Hematopoietic multipotent progenitor cell (in vitro differentiated cells): ENCODE data around the gene GPATCH2. TPM values are rescaled to one million over a fixed set of nuclear protein-coding genes. Genes with fewer than 3 reads are reported as not detected.

Source experiments
- DNase-seq, 3 donors: peaks; one replicate each; pipeline ENCODE4 v3.0.0-alpha.2; 2011 to 2015; ENCODE audit warnings: low read depth in 2 of 3, low spot score in 2 of 3
- total RNA-seq: library from RNA; depleted of rRNA; stranded (reverse); fragments of >200 nt; gene quantifications from one replicate; pipeline ENCODE4 v1.2.3, GENCODE V29; 2012

The GPATCH2 gene
- total RNA-seq: 8.3 TPM

DNA sequence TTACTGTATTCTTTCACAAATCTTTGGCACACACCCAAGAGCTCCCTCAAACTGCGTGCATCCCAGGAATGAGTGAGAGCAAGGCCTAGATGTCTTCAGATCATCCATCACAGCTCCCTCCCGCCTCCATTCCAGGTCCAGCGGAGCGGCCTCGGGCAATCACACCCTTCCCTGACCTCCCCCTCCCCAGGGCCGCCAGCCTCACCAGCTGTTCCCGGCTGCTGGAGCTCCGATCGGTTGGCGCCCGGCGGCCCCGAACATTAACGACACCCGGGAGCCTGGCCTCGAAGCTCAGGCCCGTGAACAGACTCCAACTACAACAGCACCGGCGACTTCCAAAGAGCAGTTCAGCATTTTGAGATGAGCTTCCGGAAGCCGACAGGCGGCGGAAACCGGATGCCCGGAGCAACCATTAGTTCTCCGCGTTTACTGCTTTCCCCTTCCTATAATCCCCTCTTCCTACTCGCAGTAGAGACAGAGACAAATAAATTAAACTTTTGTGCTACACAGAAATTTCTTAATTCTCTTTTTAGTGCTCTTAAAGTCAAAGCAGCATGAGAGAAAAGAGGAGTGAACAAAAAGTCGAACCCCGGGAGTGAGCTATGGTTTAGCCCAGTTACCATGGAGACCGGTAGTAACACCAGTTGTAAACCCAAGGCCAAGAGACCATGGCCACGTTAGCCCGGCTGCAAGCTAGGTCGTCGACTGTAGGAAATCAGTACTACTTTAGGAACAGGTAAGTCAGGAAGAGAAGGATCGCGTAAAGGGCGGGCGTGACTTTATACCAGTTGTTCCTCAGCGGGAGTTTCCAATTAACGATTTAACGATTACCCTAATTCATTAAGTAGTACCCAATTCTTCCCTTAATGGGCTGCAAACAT, at the start of gene GPATCH2, which contains the start of gene SPATA17:
GPATCH2 (minus strand) TSS at position 380 of the 881 bp plus-strand sequence; CDS start at position 261, 119 bp downstream.
SPATA17 (plus strand) TSS at position 634 of the 881 bp plus-strand sequence; CDS start at position 669, 35 bp downstream.
- DNase-seq: peak; percentile 80 to 95 (median 91)

- no peak for DNase-seq
Observed at GRCh38 chr1:217674028-217674729, 43.3 kb upstream of the GPATCH2 start.

GRCh38 chr1:217673387-217673786, 42.5 kb upstream of the GPATCH2 start:
- no peak for DNase-seq

GRCh38 chr1:217668351-217668940, 37.6 kb upstream of the GPATCH2 start:
- no peak for DNase-seq

GRCh38 chr1:217661407-217661806, 30.5 kb upstream of the GPATCH2 start:
- DNase-seq: no peak

GRCh38 chr1:217660353-217661062, 29.6 kb upstream of the GPATCH2 start:
- peak in 1 of 3 donors; percentile 11 for DNase-seq

DNA sequence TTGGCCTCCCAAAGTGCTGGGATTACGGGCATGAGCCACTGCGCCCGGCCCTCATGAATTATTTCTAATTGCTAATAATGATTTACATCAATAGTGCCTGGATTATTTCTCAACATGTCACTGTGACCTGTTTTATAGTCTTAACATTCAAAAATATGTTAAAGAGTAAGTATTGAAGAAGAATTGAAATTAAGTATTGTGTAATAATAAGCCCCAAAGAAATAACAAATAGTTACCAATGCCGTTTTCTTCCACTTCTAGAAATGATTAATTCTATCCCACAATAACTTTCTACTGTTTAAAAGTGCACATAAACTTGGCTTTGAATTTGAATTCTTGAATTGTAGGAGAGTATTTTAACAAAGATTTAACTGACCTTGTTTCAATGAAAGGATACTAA, 19.8 kb upstream of the GPATCH2 start:
- DNase-seq: no peak

DNA sequence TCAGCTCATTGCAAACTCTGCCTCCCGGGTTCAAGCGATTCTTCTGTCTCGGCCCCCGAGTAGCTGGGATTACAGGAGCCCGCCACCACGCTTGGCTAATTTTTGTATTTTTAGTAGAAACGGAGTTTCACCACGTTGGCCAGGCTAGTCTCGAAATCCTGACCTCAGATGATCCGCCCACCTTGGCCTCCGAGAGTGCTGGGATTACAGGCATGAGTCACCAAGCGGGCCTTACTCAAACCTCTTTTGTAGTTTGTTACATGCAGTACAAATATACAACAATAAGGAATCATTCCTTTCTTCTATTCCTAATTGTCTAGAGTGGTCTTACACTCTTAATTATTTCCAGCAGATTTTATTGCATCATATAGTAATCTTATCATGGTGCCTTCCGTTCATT, 16.9 kb upstream of the GPATCH2 start:
- DNase-seq: no peak

GRCh38 chr1:217642455-217642854, 11.6 kb upstream of the GPATCH2 start:
- DNase-seq: no peak

DNA sequence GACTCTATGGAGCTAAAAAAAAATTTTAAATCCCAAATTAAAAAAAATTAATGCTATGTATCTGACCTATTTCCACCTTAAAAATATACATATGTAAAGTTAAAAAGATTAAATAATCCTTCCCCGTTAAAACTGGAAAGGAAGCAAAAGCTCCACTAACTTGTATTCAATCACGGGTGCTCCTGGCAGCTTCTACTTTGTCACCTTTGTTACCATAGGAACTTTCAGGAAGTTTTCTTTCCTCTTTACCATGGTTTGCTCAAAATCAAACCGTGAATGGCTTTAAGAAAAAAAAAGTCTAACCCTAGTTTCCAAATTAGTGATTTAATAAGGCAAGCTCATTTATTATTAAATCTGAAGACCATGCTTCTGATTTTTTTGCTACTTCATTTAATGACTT, 3.5 kb downstream of the GPATCH2 start:
- DNase-seq: peak in 2 of 3 donors; percentile 1 to 3

DNA sequence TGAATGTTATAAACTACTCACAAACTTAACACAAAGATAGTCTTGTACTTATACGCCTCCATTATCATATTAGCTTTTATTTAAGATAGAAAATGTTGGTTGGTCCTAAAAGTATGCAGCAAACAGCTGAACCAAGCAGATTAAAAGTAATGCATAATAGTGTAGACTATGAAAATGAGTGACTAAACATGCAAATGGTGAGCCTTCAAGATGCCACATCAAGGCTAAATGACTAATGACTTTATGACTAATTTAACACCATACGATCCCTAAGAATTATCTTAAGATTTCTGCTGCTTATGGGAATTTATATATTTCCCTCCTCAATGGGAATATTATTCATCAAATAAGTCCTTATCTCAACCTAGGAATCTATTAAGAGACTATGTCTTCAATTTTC, 4.6 kb downstream of the GPATCH2 start:
- DNase-seq: no peak

DNA sequence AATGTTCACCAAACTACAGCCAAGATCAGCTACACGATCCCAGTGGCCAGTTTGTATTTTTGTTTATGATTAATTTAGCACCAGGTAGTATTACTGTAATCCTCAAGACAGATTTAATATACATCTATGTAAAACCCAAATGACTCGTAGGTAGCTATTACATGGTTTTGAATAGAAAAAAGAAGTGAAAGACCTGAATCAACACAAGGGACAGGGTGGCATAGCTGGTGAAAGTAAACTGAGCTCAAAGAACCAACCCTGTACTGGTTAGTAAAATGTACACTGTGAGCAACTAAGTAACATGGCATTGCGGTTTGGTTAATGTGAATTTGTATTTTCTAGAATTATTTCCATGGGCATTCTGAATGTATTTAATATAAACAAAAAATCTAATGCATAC, 8.8 kb downstream of the GPATCH2 start:
- DNase-seq: no peak

GRCh38 chr1:217620814-217621213, 10.1 kb downstream of the GPATCH2 start:
- no peak for DNase-seq

DNA sequence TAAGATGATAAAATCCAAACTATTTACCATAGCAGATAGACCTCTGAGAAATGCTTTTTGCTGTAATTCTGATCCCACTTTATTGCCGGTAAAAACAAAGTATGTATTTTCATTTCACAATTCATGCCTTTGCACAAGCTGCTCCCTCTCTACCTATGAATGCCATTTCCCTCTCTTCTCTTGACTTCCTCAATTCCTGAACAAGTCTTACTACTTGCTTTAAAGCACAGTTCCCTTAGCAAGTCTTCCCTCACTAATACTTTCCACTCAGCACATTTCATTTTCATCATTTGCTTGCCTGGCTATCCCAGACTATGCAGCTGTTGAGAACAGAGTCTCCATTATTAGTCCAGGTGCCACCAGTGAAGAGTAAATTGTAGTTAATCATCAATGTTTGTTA, 13.8 kb downstream of the GPATCH2 start:
- DNase-seq: no peak

- DNase-seq: no peak
Observed at GRCh38 chr1:217614200-217614712, 16.6 kb downstream of the GPATCH2 start.

DNA sequence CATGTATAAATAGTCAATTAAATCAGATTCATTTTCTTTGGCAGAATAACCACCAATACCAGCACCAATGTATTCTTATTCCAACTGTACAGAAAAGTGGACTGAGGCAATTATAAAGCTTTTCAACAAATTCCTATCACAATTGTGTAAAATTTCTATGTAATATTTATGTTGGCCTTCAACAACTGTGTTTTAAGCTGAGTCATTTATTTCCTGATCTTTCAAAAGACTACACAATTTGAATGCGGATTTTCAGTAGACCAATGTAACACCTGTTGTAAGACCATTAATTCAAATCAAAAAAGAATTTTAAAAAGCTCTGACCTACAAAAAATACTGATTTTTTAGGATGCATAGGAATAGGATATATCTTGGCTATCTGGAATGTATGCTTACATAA, 25.5 kb downstream of the GPATCH2 start:
- DNase-seq: no peak

DNA sequence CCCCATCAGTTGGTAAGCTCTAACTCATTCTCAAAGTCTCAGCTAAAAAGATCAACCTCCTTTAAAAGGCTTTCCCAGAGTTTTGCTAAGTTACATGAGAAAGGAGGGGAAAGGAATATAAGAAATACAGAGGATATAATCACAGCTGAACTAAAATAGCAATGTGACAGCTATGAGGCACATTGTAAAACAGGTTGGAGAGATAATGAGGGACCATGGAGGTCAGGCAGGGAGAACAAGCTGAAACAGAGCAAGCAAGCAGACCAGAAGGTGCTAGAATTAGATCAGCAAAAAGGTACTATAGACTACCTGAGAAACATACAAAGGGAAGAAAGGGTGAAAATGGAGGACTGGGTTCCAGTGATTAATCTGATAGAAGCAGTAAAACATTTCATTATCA, 28.5 kb downstream of the GPATCH2 start:
- no peak for DNase-seq

- DNase-seq: no peak
Observed at GRCh38 chr1:217599154-217599553, 31.7 kb downstream of the GPATCH2 start.

DNA sequence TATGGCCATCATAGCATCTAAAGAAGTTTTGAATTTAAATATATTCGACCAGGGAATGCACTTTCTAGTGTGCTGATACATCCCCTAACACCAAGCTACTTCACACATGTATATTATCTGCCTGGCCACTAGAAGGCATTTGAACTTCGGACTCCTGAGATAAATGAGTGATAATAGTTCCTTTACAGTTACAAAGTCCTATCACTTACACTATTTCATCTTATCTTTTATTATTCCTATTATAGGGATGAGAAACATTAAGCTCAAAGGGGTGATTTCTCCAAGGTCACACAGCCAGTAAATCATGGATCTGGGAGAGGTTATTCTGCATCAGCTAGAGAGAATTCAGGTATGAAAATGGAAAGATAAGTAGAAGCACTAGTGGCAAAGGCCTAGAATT, 40.3 kb downstream of the GPATCH2 start:
- DNase-seq: no peak

DNA sequence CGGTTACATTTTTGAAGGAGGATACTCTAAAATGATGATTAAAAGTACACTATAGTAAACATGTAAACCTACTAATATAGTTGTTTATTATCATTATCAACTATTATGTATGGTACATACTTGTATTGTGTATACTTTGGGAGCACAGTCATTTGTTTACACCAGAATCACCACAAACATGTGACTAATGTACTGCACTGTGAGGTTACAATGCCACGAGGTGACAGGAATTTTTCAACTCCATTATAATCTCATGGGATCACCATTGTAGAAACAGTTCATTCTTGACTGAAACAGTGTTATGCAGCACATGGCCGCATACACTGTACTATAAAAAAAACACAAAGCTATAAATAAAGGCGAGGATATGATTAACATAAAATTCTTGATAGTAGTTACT, 44.3 kb downstream of the GPATCH2 start:
- DNase-seq: no peak

GRCh38 chr1:217585577-217585976, 45.3 kb downstream of the GPATCH2 start:
- no peak for DNase-seq
